ENCODE data around the gene ADAM12.

Gene ADAM12

DNA sequence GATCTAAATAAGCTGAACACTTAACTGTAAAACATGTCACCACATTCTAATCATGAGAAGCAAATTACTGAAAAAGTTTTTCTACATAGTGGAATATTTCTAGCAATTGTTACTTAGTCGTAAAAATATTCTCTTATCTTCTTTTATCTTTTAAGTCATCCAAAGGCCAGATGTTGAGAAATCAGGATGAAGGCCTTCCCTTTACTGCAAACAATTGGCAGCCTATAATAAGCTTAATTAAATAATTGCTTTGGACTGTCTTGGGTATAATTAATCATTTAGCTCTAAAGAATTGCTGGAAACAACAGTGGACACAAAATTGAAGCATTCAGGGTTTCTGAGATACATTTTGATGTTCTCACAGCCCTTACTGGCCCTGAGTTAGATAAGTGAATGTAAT, 265.4 kb downstream of the ADAM12 start:
- no peak for DNase-seq (ENCODE audit: low read depth in 2 of 2)

DNA sequence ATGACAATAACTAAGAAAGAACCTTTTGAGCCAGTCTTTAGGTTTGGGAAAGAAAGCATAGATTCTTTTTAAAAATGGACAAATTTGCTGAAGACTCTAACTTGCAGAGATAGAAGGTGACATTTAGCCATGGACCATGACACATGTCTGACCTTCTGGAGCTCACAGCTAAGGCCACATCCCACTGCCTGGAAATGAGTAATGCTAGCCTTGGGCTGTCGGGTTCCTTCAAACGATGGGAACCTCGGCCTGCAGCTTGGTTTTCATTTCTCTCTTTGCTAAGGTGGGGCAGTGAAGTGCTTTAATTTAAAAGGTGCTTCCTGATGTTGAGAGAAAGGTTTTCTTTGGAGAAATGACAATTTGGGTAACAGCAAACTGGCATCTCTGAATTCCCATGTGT, 268.7 kb downstream of the ADAM12 start:
- DNase-seq (ENCODE audit: low read depth in 2 of 2), result no peak

DNA sequence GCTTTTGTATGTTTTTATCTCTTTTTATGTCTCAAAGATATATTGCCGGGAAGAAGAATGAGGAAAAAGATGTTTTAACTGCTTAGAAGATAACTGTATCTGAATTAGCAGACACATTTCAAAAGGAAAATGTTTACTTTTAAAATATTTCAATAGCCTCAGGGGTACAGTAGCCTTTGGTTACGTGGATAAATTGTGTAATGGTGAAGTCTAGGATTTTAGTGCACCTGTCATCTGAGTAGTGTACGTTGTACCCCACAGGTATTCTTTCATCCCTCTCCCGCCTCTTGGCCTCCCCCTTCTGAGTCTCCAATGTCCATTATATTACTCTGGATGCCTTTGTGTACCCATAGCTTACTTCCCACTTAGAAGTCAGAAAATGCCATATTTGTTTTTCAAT, 269.8 kb downstream of the ADAM12 start:
- DNase-seq (ENCODE audit: low read depth in 2 of 2), result no peak

DNA sequence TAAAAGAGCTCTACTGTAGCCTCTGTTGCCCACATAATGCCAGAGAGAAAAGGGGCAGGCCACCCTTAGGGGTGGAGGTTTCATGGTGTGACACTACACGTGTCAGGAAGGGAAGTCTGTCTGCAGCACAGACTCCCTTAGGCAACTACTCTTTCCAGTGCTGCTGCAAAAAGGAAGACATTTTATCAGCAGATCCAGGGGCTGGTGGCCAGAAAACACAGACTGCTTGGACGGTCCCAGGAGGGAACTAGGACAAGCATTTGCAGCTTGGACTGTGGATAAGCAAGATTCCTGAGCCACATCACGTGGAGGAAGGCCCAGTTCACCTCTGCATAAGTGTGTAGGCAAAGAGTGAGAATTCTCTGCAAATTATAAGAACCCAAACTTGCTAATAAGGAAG, 271.1 kb downstream of the ADAM12 start:
- DNase-seq (ENCODE audit: low read depth in 2 of 2), result no peak

DNA sequence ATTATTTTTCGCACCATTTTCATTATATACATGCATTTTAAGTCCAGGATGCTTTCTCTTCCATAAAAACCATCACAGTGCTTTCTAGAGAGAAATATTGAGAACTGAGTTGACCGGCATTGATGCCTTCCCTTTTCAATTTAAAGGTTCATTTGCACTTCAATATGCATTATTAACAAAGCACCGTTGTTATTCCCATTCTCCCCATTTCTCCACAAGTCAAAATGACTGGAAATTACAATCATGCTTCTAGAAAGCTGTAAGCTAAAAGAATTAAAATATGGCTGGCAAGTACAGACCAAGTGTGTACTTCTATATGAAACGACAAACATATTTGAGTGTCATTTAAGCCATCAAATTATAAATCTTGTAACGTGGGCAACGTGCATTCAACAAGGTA, 272.4 kb downstream of the ADAM12 start:
- DNase-seq (ENCODE audit: low read depth in 2 of 2), result no peak

DNA sequence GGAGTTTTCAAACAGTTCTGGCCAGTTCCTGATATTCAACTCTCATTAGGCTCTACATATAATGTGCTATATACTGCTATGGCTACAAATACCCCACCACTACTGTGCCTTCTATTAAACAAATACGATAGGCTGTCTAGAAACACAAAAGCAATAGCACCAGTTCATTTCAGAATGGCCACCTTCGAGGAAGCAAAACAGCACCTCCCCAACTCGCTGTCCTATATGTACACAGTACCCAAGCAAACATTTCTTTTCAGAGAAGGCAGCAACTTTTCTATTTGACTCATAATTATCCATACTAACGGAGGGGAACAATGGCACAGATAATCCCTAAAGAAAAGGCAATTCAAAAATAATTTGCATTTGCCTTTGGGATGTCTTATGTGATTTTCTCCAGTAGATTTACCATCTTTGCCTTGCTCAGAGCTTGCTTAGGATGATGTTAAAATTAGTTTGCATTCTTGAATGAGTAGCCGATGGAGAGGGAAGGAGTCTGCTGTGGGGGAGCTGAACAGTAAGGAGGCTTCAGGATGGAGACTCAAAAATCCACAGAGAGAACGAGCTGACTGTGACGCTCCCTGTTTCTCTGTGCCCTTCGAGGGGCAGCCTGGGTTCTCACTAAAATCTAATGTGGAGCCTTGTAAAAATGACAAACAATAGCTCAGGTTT, 273.3 kb downstream of the ADAM12 start:
- no peak for DNase-seq (ENCODE audit: low read depth in 2 of 2)

DNA sequence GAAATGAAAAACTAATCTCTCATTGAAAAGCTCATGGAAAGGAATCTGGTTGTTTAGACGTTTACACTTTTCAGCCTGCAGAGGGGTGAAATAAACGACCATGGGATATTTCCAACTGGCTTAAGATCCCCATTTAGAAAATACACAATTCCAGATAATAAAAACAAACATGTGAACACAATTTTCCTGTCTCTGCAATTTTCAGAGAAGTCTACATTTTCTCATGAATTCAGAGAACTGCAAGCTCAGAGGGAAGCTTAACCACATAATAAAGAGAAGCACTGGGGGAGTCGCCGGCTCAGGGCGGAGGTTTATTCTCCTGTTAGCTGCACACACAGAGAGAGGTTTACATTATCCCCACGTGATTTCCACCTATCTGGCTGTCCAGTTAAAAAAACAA, 276.8 kb downstream of the ADAM12 start:
- no peak for DNase-seq (ENCODE audit: low read depth in 2 of 2)

DNA sequence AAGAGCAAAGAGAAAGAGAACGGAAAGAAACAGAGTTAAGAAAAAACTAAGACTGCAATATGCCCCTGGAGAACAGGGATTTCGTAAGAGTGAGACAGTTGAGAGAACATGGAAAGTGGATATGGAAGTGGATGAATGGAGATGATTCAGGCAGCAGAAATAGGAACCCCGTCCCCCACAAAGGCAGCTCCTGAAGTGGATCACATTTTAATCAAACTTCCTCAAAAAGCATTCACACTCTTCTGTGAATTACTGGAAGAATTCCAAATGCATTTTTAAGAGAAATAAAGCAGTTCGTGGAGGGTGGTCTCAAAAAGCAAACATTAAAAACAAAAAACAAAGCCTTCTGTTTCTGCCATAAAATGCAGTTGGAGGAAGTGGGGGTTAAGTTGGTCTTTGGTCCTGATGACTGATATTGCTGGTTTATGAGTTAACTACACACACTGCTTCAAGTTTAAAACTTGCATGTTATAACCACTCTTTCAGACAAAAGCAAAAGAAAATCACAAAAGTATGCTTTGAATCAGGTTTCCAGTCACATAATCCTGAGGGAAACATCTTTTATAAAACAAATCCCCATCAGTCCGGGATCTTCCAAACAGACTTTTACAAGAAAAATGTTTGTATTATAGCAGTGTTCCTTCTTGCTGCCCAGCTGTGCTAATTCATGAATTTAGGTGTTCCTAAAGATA, 277.6 kb downstream of the ADAM12 start:
- DNase-seq (ENCODE audit: low read depth in 2 of 2), result no peak

DNA sequence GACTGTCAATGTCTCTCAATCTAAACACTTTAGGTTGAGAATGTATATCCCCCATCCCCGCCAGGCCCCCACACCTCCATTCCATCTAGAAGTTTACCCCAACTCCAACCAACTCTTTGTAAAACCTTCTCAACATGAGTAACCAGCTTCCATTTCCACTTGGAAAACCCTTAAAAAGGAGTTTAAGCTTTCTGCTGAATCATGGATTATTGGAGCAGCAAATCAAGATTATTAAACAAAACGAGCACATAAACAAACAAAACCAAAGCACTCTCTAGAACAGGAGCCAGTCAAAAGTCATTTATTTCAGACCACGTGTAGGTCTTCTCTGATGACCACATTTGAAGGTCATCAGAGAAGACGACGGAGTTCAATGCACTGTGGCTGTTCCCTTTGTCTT, 278.4 kb downstream of the ADAM12 start:
- no peak for DNase-seq (ENCODE audit: low read depth in 2 of 2)

DNA sequence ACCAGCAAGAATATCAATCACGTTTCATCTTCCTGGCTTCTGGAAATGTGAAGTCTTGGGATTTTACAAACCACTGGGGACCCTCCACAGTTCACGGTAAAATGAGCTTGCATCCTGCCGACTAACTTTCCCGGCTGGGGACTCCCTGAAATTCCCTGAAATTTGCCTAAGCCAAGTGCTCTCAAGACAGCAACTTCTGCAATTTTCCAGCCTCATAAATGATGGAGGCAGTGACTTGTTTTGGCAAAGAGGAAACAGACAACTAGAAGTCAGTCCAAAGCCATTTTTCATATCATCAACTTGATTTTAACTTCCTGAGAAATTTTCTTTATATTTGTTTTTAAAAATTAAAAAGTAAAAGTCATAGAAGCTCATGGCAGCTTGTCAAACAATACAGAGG, 279.6 kb downstream of the ADAM12 start:
- DNase-seq (ENCODE audit: low read depth in 2 of 2), result no peak

DNA sequence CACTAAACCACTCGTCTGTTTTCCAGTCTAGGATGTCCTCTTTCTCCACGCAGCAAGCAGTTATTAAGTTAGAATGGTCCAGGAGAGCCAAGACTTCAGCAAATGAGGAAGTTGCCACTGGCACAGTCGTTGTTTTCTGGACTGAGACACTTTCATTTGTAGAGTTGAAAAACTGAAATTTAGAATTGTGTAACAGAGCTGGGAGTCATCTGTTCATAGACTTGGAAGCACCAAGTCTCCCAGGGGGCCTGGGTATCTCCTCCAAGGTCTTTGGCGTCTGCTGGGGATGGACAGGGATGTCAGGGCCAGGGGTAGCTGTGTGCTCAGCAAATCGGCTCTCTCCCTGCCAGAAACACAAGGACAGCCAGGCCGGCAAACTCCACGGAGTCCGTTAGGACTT, 283.5 kb downstream of the ADAM12 start:
- no peak for DNase-seq (ENCODE audit: low read depth in 2 of 2)

DNA sequence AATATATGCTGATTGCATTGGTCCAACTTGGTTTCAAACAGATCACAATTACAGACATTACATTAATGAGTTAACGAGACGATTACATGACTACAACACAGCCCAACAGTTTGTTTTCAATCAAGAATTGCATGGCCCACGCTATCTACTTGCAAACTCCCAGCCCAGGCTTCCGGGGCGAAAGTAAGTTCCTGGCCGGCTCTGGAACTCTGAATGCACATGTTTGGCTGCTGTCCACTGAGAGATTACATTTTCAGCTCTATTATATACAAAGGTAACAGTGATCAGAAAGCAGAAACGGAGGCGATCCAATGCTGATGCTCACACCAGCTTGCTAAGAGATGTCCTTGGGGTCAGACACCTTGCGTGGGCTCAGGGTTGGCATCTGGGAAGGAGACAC, 285.6 kb downstream of the ADAM12 start:
- no peak for DNase-seq (ENCODE audit: low read depth in 2 of 2)

DNA sequence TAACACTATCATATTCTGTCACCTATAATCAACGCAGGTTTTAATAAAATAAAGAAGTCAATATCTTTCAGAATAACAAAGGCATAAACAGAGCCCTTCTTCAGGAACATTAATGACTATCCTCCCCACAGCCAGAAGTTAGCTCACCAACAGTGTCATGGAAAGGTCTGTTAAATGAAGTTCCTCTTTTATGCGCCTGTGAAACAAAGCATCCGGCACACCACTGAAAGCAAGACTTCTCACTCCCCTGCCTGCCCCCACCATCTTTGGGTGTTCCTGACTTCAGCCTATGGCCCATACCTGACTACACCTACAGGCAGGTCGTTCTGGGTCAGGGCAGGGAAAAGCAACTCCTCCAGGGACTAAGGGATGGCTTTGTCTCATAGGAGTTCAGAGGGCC, 286.5 kb downstream of the ADAM12 start:
- no peak for DNase-seq (ENCODE audit: low read depth in 2 of 2)

DNA sequence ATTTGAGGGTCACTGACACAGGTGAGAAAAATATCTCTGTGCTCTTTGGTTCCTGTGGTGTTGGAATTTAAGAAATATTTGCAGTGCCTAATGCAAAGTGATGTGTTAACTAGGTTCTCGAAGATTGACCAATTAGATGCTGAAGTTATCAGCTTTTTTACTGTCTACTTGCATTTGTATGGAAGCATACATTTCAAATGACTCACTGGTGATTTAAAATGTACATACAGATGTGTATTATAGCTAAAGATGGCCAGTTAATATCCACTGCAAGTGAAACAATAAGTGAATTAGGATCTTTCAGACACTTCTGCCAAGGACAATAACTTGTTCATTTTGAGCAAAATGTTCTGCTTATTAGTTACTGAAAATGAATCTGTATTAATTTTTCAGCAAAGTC, 287.0 kb downstream of the ADAM12 start:
- DNase-seq (ENCODE audit: low read depth in 2 of 2), result no peak

DNA sequence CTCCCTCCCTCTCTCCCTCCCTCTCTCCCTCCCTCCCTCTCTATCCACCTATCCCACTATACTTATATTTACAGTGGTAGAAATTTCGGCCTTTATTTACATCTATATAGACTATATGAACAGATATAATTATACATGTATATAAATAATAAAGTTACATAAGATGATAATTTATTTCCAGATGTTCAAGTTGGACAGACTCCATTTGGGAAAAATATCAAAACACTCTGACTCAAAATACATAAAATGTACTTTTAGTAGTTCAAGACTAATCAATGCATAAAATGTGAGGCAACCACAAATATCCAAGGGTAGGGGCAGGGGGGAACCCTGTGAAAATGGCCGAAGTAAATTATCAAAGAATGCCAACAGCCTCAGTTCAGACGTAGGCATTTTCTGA, 288.9 kb downstream of the ADAM12 start:
- no peak for DNase-seq (ENCODE audit: low read depth in 2 of 2)

DNA sequence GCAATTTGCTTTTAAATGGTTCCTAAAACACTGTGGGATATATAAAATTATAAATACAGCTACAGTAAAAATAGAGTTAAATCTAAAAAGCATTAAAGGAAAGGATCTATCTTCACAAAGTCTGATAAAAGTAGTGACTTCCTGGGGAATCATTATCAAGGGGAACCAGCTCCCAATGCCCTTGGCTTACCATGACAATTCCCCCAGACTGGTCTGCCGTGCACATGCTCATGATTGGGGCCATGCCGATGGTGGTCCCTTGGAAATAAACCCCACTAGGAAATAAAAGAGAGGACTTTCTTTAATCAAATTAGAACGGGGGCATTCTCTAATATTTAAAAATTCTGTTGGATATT, 290.1 kb downstream of the ADAM12 start:
- no peak for DNase-seq (ENCODE audit: low read depth in 2 of 2)

DNA sequence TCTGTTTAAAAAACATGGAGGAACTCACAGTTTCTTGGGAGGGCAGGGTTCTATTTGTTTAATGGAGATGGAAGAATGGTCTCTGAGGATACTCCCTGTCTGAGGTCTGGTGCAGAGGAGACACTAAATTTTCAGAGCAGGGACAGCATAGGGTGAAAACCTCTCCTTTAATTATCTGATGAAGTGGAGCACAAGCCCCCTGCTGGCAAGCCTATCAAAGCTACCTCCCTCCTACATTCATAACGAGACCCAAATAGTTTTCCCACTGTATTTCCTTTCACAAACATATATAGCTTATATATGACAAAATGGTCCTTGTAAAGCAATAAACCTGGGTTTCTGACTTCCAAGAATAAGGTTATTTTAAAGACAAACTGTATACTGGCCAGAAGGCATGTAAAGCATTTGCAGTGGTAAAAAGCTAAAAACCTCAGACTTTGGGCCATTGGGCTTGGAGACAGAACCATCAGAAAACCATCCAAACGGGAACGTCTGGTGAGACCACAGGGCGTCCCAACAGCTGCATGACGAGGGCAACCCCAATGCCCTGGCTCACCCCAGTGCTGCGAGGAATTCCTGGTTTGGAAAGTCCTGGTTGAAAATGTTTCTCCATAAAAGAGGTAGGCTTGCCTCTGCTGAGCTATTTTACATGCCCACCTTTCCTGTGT, 290.6 kb downstream of the ADAM12 start:
- no peak for DNase-seq (ENCODE audit: low read depth in 2 of 2)

DNA sequence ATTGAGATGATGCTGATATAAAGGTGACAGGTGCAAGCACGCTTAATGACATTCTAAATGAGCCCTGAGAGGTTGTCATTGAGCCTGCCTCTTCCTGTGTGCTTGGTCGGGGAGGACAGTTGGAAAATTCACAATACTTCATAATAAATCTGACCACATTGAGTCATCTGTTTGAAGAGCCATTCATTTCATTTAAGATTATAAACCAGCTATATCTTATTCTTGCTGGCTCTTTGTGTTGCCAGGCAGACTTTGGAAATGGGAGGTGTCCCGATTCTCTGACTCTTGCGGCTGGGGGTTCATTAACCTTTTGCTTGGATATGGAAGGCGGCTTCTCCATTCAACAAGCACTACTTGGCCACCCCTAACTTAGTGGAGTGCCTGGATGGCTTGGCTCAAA, 293.7 kb downstream of the ADAM12 start:
- DNase-seq (ENCODE audit: low read depth in 2 of 2), result no peak

DNA sequence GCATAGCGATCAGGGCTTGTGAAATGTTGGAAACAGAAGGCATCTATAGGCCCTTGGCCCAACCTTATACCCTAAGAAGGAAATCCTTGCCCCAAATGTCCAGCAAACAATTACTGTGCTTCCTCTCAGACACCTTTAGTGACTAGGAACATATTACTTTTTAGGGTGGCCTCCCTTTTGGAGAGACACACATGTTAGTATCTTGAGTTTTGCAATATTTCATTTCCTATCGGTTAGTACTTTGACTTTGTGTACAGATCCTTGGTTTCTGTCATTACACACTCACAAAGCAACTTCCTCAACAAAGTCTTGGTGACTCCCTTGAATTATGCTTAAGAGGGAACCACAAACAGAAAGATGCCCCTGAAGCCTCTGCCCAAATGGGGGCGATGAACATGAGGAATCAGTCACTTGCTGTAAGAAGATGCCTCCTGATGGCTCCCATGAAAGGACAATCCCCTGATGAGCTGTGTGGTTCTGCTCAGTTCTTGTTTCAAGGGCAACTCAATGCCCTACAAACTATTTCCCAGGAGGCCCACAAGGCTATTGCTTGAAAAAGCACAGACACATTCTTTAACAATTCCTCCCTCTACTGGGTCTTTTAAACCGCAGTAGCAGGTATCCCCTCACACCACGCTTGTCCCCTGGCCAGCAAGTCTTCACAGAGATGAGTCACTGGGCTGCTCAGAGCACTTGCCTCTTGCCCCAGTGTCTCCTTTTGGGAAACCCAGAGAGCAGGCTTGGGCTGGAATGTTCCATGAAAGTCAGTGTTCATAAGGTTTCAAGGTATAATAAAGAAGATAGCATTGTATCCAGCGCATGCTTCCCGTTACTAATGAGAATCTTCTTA, 295.7 kb downstream of the ADAM12 start:
- no peak for DNase-seq (ENCODE audit: low read depth in 2 of 2)

DNA sequence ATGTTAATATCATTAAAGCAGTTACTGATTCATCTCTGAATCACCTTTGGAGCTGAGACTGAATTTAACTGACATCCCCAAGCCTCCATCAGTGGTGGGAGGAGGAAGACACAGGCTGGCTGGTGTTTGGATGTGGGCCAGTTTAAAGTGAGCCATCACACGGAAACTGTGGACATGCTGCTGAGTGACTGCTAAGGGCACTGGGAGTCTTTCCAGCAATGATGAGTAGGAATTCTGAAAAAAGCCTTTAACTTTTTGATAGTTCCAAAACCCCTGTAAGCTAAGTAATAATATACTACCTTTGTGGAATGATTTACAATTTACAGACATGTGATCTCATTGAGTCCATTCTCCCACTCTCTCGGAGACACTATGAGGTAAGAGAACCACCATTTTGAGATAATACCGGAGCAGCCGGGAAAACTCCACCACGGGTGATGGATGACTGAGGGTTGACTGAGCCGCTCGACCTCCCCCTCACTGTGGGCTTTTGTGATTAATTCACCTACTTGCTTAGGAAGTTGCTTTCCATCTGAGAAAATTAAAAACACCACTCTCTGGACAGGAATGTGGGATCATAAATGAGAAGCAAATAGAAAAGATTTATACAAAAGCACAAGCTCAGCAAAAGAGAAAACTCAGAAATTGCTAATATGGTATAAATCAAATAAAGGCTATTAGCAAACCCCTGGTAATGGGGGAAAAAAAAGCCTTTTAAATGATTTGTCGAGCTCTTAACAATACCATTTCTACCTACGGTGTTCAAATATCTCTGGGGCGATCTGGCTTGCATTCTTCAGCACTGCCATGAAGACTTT, 297.2 kb downstream of the ADAM12 start:
- no peak for DNase-seq (ENCODE audit: low read depth in 2 of 2)

DNA sequence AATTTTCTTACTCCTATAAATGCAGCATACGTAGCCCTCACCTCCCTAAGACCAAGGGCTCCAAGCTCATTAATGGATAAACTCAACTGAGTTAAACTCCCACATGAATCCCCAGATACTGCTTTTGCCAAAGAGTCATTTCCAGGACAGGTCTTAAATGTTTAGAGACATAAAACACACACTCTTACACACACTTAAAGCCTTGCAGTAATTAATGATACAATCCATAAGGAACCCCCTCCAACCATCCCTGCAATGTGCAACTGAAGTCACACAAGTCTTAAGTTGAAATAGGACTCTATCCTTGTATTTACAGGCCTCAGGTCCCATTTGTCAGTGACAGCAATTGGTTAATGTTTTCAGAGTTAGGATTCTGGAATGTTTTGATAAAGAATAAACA, 297.8 kb downstream of the ADAM12 start:
- no peak for DNase-seq (ENCODE audit: low read depth in 2 of 2)
